NOMO-1 (cell line): Measurements from ENCODE around the gene BCL3.

Experiments used
- DNase-seq, 2 experiments: peaks; one replicate each; lab custom pipeline; 2025; ENCODE audit not compliant: unreplicated experiment in 2 of 2; lab: John Stamatoyannopoulos, UW

Gene BCL3

GRCh38 chr19:44785271-44785670 is 36.8 kb downstream of the BCL3 start:
- DNase-seq = no peak

DNA sequence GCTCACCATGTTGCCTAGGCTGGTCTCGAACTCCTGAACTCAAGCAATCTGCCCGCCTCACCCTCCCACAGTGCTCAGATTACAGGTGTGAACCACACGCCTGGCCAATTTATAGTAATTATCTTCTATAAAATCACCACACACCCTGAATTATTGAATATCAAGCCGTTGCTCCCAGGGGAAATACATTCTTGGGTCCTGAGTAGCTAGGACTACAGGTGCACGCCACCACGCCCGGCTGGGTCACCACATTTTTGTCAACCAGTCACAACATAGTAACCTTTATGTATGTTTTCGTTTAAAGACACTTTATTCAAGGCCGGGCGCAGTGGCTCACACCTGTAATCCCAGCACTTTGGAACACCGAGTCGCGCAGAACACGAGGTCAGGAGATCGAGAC is 37.5 kb downstream of the BCL3 start:
- DNase-seq = no peak

GRCh38 chr19:44788971-44789370 is 40.5 kb downstream of the BCL3 start:
- DNase-seq = no peak

DNA sequence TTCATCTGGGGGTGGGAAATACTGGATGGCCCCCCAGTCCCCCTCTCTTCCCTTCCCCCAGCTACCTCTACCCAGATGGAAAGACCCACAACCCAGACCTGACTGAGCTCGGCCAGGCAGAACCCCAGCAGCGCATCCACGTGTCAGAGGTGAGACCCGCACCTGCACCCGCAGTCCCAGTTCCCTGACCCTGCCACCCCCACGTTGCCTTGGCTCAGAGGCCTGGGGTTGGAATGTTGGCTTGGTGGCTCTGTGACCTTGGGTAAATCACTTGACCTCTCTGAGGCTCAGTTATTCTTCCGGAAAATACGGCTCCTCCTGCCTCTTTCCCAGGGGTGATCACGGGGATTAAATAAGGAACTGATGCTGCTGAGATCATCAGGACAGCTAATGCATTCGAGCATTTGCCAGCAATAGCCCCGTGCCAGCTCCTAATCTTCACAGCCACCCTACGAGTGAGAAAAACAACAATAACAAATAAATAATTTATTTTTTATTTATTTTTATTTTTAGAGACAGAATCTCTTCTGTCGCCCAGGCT is 41.5 kb downstream of the BCL3 start:
- DNase-seq = no peak

- DNase-seq = no peak
Observed at GRCh38 chr19:44792281-44792680, 43.8 kb downstream of the BCL3 start.

- DNase-seq = no peak
Observed at GRCh38 chr19:44794610-44795009, 46.1 kb downstream of the BCL3 start.

DNA sequence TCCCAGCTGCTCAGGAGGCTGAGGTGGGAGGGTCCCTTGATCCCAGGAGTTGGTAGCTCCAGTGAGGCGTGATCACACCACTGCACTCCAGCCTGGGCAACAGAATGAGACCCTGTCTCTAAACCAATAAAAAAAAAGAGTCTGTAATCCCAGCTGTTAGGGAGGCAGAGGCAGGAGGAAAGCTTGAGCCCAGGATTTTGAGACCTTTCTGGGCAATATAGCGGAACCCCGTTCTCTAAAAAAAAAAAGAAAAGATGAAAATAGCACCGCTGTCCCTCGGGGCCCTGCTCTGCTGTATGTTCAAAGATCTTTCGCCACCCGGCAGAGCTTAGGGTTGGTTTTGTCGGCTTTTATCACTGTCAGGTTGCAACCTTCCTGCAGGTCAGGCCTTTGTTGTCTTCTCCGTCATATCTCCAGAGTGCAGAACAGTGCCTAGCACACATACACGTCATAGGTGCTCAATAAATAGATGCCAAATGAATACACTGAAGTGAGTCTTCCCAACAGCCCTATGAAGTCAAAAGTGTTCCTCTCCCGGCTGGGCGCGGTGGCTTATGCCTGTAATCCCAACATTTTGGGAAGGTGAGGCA is 47.0 kb downstream of the BCL3 start:
- no peak for DNase-seq

GRCh38 chr19:44796701-44797115 is 48.2 kb downstream of the BCL3 start:
- no peak for DNase-seq

DNA sequence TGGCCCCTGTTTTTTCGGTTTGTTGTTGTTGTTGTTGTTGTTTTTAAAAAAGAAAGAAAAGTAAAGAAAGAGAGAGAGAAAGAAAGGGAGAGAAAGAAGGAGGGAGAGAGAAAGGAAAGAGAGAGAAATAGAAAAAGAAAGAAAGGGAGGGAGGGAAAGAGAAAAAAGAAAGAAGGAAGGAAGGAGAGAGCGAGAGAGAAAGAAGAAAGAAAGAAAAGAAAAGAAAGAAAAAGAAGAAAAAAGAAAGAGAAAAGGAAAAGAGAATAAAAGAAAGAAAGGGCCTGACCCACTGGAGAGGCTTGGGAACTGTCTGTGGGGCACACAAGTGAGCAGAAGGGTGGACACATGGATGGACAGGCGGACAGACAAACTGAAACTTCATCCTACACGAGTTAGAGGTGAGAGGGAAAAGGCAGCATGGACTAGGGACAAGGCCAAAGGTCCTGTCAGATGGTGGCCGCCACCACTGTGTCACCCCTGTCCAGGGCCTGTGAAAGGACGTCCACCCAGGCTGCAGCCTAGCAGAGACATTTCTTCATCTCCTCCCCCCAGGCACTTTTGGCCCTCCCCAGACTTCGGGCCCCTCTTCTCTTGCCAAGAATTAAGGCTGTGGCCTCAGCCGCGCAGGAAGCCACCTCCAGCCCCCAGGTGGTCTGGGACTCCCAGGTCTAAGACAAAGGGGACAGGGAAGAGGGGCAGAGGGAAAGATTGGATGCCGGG is 51.3 kb downstream of the BCL3 start:
- DNase-seq = no peak

- peak; percentile 77 to 84 for DNase-seq
Observed at GRCh38 chr19:44800461-44800860, 52.0 kb downstream of the BCL3 start.

GRCh38 chr19:44803442-44804428 is 55.2 kb downstream of the BCL3 start:
- peak; percentile 39 to 52 for DNase-seq

- DNase-seq = no peak
Observed at GRCh38 chr19:44806291-44806690, 57.8 kb downstream of the BCL3 start.

DNA sequence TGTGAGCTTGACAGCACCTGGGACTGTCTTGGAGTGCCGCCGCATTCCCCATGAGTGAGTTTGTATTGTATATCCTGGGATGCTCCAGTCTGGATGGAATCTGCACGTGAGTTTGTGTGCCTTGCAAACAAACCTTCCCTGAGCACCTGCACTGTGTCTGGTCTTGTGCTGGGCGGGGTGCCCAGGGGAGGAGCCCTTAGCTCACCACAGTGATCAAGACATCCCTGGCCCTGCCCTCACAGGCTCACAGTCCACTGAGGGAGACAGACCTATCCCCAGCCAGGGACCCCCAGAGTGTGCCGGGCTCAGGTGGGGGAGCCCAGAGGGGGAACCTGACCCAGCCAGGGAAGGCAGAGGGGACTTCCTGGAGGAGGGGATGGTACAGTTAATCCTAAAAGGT is 58.7 kb downstream of the BCL3 start:
- no peak for DNase-seq

- no peak for DNase-seq
Observed at GRCh38 chr19:44807652-44808462, 59.3 kb downstream of the BCL3 start.

DNA sequence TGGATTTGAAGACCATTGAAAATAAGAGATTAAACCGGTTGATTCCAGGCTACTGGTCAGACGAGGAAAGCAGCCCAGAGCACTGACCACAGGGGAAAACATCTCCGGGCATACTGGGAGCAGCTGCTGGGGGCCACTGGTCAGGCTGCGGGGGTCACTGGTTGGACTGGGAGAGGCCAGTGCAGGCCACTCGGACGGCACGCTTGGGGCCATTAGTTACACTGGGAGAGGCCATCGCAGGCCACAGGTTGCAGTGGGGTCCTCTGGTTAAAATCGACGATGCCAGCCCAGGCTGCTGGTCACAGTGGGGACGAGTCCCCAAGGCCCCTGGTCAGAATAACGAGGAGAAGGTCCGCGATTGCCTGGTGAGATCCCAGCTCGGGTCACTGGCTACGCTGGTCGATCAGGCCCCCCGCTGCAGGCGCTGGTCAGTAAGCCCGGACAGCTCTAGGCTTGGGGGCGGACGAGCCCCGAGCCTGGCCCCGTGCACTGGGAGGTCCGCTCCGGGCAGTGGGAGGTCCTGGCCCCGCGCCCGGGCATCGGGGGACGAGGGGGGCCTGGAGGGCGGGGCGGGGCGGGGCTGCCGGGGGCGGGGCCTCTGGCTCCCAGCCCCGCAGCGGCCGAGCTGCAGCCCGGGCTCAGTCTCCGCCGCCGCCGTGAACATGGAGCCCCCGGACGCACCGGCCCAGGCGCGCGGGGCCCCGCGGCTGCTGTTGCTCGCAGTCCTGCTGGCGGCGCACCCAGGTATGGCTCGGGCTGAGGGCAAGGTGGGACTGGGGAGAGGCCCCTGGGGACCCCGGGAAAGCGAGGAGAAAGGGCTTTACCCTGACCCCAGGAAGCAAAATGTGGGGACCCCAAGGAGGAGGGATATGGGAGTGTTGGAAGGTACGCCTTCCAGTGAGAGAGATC is 60.2 kb downstream of the BCL3 start, which contains the start of gene BCAM:
TSS of gene BCAM (plus strand) at position 641 of the 909 bp plus-strand sequence. CDS start at position 663, 22 bp downstream.
- peak in 1 of 2 experiments; percentile 1 for DNase-seq
